Mucosa of rectum (tissue), 2 donors: ENCODE results near the gene RTN3.

ENCODE experiments used
- H3K27ac ChIP-seq, 2 donors: one replicate each; pipeline ENCODE4 v1.7.0; 2013; ENCODE audit warnings: inconsistent platforms in 2 of 2, low read depth in 2 of 2, low read length in 2 of 2
- H3K27me3 ChIP-seq, 2 donors: one replicate each; pipeline ENCODE4 v1.7.0; 2013; ENCODE audit warnings: low read length in 2 of 2; ENCODE audit not compliant: control insufficient read depth in 2 of 2, insufficient read depth in 2 of 2
- H3K36me3 ChIP-seq, 2 donors: one replicate each; pipeline ENCODE4 v1.7.0; 2013; ENCODE audit warnings: low read length in 2 of 2; ENCODE audit not compliant: control insufficient read depth in 2 of 2, insufficient read depth in 2 of 2
- H3K4me1 ChIP-seq, 2 donors: one replicate each; pipeline ENCODE4 v1.7.0; 2013; ENCODE audit warnings: low read length in 2 of 2, mild to moderate bottlenecking in 1 of 2; ENCODE audit not compliant: control insufficient read depth in 2 of 2, insufficient read depth in 2 of 2
- H3K4me3 ChIP-seq, 2 donors: one replicate each; pipeline ENCODE4 v1.7.0; 2013; ENCODE audit warnings: low read length in 2 of 2
- H3K9ac ChIP-seq, 2 donors: one replicate each; pipeline ENCODE4 v1.7.0; 2013; ENCODE audit warnings: low read length in 2 of 2, low read depth in 1 of 2, mild to moderate bottlenecking in 1 of 2
- H3K9me3 ChIP-seq, 2 donors: one replicate each; pipeline ENCODE4 v1.7.0; 2013; ENCODE audit warnings: low read length in 2 of 2; ENCODE audit not compliant: control insufficient read depth in 2 of 2
- donor health status: healthy.
- donor health status: Normal muscosa, but diverticular disease.

The RTN3 gene

GRCh38 chr11:63736864-63737263 is 55.6 kb downstream of the RTN3 start:
- Histone ChIP-seq H3K27me3 (no peaks in the 10 kb centered on the region), H3K36me3 (no peaks in the 10 kb centered on the region), H3K4me3 (no peak overlapping the region), H3K9me3 (no peaks in the 10 kb centered on the region), H3K27ac (no peak overlapping the region), H3K4me1 (peaks cover 0 to 2% of the 10 kb centered on the region in 2 donors), H3K9ac (no peak overlapping the region)

- Histone ChIP-seq H3K4me1 (peaks cover 0 to 2% of the 10 kb centered on the region in 2 donors), H3K9ac (no peak overlapping the region), H3K4me3 (no peak overlapping the region), H3K27ac (no peak overlapping the region), H3K36me3 (no peaks in the 10 kb centered on the region), H3K27me3 (no peaks in the 10 kb centered on the region), H3K9me3 (no peaks in the 10 kb centered on the region)
These were observed 56.4 kb downstream of the RTN3 start for GRCh38 chr11:63737718-63738117.

GRCh38 chr11:63738720-63739360 is 57.5 kb downstream of the RTN3 start:
- H3K27ac ChIP-seq, result no peak overlapping the region
- no peak overlapping the region for H3K9ac ChIP-seq
- H3K9me3 ChIP-seq, result no peaks in the 10 kb centered on the region

GRCh38 chr11:63745304-63746170 is 64.2 kb downstream of the RTN3 start:
- Histone ChIP-seq H3K4me3 (no peak overlapping the region), H3K9ac (no peak overlapping the region), H3K27ac (no peak overlapping the region)

More at GRCh38 chr11:63738720-63739360, 57.5 kb downstream of the RTN3 start:
- Histone ChIP-seq H3K36me3 (no peaks in the 10 kb centered on the region), H3K4me3 (peak overlapping the region in 1 of 2 donors; percentile 26), H3K27me3 (no peaks in the 10 kb centered on the region), H3K4me1 (peaks cover 0 to 2% of the 10 kb centered on the region in 2 donors)

GRCh38 chr11:63747011-63747410 is 65.7 kb downstream of the RTN3 start:
- no peaks in the 10 kb centered on the region for H3K4me1 ChIP-seq
- no peaks in the 10 kb centered on the region for H3K27me3 ChIP-seq
- no peak overlapping the region for H3K4me3 ChIP-seq
- no peak overlapping the region for H3K27ac ChIP-seq
- H3K9me3 ChIP-seq, result no peaks in the 10 kb centered on the region
- H3K36me3 ChIP-seq, result peaks cover 0 to 6% of the 10 kb centered on the region in 2 donors
- no peak overlapping the region for H3K9ac ChIP-seq

More at GRCh38 chr11:63745304-63746170, 64.2 kb downstream of the RTN3 start:
- Histone ChIP-seq H3K4me1 (no peaks in the 10 kb centered on the region), H3K36me3 (no peaks in the 10 kb centered on the region), H3K9me3 (no peaks in the 10 kb centered on the region), H3K27me3 (no peaks in the 10 kb centered on the region)

GRCh38 chr11:63749624-63750023 is 68.3 kb downstream of the RTN3 start:
- Histone ChIP-seq H3K9ac (no peak overlapping the region), H3K27me3 (no peaks in the 10 kb centered on the region), H3K9me3 (no peaks in the 10 kb centered on the region), H3K4me3 (no peak overlapping the region), H3K36me3 (peaks cover 15 to 18% of the 10 kb centered on the region in 2 donors), H3K4me1 (no peaks in the 10 kb centered on the region), H3K27ac (no peak overlapping the region)

- Histone ChIP-seq H3K9me3 (no peaks in the 10 kb centered on the region), H3K9ac (no peak overlapping the region), H3K4me3 (no peak overlapping the region), H3K27ac (no peak overlapping the region), H3K4me1 (no peaks in the 10 kb centered on the region), H3K36me3 (peaks cover 13 to 29% of the 10 kb centered on the region in 2 donors), H3K27me3 (no peaks in the 10 kb centered on the region)
These were observed 75.8 kb downstream of the RTN3 start for GRCh38 chr11:63756919-63757761.

GRCh38 chr11:63760487-63761079 is 79.3 kb downstream of the RTN3 start:
- H3K27ac ChIP-seq, result no peak overlapping the region
- no peaks in the 10 kb centered on the region for H3K9me3 ChIP-seq
- H3K36me3 ChIP-seq, result peaks cover 4 to 11% of the 10 kb centered on the region in 2 donors
- no peaks in the 10 kb centered on the region for H3K27me3 ChIP-seq
- peaks cover 8 to 15% of the 10 kb centered on the region in 2 donors for H3K4me1 ChIP-seq
- H3K9ac ChIP-seq, result no peak overlapping the region
- H3K4me3 ChIP-seq, result no peak overlapping the region

GRCh38 chr11:63761188-63761587 is 79.9 kb downstream of the RTN3 start:
- no peak overlapping the region for H3K4me3 ChIP-seq
- H3K36me3 ChIP-seq, result peaks cover 4 to 10% of the 10 kb centered on the region in 2 donors
- no peaks in the 10 kb centered on the region for H3K9me3 ChIP-seq
- peaks cover 14 to 20% of the 10 kb centered on the region in 2 donors for H3K4me1 ChIP-seq
- no peak overlapping the region for H3K27ac ChIP-seq
- no peaks in the 10 kb centered on the region for H3K27me3 ChIP-seq
- no peak overlapping the region for H3K9ac ChIP-seq
